Activated T-cell treated with anti-CD3 and anti-CD28 coated beads for 48 hours (primary cell): ENCODE measurements around the gene IFNG-AS1.

Experiments
- DNase-seq: peaks from one replicate; pipeline ENCODE4 v3.0.0-alpha.2; 2020; ENCODE audit warnings: low read depth

IFNG-AS1 gene

DNA sequence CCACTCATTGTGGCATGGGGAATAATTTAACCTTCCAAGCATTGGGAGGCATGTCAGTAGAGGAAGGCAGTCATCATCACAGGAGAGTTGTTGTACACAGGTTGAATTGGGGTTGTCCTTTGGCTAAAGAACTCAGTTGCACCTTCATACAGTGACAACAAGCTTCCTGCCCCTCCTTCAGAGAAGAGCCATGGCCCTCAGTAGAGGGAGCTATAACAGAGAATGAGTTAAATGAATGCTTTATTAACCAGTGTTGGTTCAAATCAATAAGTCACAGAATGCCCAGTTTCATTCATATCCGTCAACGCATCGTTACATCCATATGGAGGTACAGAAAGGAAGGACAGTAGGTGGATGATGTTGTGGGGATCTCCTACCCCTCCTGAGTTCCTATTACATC lies 4.8 kb downstream of the IFNG-AS1 start:
- DNase-seq = no peak

GRCh38 chr12:67996347-67996746 lies 7.1 kb downstream of the IFNG-AS1 start:
- no peak for DNase-seq

DNA sequence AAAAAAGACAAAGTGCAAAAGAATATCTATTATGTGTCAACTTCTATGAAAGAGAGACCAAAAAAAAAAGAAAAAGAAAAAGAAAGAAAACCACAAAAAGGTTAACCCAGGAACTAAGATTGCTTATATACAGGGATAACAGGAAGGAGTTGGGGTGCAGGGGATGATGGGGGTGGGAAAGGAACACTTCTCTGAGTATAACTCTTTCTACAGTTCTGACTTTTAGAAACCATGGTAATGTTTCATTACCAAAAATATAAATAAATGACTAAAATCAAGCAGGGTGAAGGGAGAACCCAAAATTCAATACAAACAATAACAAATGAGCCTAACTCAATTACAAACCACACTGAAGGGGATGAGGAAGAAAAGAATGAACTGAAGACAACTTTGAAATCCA lies 9.1 kb downstream of the IFNG-AS1 start:
- no peak for DNase-seq

DNA sequence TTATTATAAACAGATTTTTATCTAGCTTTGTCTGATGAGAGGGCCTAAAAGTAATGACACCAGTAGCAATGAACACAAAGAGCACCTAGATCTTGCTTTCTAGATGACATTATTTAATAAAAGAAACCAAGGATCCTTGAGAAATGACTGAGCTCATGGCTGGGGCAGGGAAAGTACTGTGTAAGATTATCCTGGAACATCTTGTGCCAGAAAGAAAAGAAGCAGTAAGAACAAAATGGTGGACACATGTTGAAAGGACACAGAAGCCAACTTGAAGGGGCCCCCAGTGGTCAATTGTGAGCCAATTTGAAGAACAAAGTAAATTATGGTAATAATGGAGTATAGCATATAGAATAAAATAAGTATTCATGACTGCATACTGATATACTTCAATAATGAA lies 10.0 kb downstream of the IFNG-AS1 start:
- no peak for DNase-seq

GRCh38 chr12:68001486-68002466 lies 12.5 kb downstream of the IFNG-AS1 start:
- DNase-seq = no peak

GRCh38 chr12:68003777-68004176 lies 14.5 kb downstream of the IFNG-AS1 start:
- no peak for DNase-seq

DNA sequence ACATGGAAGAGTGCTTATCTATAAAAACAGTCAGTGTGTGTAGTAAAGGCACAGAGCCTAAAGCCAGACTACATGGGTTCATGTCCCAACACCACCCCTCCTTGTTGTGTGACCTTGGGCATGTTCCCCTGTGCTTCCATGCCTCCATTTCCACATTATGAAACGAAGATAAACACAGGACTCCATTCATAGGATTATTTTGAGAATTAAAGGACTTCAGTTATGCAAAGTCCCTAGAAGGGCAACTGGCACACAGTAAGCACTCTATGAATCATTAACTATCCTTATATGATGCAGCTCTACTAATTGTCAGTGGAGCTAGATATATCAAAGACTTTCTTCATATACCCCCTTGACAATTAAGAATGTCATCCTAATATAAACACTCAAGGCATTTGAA lies 17.8 kb downstream of the IFNG-AS1 start:
- no peak for DNase-seq

- DNase-seq = no peak
Measured at GRCh38 chr12:68007466-68007865, 18.2 kb downstream of the IFNG-AS1 start.

DNA sequence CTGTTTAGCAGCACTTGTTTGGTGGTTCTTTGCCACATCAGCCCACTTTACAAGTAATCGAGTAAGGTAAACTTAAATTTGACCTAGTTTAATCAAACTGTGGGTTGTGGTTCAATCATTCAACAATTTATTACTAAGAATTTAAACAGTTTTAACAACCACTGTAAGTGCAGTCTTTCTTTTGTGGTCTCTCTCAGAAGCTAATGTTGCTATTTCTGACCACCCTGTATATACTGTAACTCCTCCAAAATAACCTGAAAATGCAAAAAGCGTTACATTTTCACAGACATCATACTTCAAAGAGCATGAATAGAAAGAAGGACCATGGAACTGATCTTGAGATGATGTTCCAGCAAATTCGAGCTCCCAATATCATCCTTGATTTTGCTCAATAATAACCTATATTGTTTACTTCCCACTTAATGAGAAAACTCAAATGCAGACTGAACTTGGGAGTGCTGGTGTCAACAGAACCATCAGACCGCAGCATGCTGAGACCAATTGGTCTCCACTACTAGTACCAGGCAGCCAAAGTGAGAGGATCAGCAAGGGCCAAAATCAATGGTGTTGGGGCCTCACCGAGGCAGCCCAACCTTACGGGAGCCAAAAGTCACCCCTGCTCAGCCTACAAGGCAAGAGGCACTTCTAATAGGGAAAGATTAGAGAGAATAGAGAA lies 22.1 kb downstream of the IFNG-AS1 start:
- DNase-seq = no peak

- no peak for DNase-seq
Measured at GRCh38 chr12:68011882-68012207, 22.6 kb downstream of the IFNG-AS1 start.

GRCh38 chr12:68012712-68013111 lies 23.5 kb downstream of the IFNG-AS1 start:
- no peak for DNase-seq

DNA sequence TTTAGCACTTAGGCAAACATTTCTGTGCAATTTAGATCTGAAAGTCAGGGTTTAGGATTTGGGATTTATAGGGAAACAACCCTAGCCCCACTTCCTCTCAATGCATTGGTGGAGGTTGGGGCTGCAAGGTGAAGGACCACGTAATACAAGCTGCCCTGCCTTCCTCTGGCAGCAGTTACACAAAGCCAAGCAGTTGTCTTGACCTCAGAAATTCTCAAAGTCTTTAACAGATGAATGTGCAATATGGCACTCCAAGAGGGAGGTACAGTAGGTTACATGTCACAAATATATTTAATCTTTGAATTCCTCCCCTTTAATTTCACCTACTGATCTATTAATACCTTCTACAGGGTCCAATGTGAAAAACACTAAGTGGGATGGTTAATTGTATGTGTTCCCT lies 23.9 kb downstream of the IFNG-AS1 start:
- no peak for DNase-seq

DNA sequence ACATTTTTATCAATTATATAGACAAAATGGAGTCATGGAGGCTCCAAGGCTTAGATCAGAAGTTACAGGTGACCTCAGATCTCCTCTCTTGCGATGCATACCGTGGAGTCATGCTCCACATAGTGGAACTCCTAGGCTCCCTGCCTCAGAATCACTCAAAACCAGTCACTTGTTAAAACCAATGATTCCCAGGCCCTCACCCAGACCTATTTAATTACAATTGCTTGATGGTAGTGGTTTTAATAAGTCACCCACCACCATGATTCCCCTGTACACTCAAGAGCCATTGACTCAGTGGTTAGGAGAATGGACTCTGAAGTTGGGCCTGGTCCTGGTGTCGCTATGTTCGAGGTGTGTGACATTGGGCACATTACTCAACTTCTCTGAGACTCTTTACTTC lies 26.9 kb downstream of the IFNG-AS1 start:
- no peak for DNase-seq

- DNase-seq = no peak
Measured at GRCh38 chr12:68018315-68018714, 29.1 kb downstream of the IFNG-AS1 start.

- no peak for DNase-seq
Measured at GRCh38 chr12:68020049-68020448, 30.8 kb downstream of the IFNG-AS1 start.

DNA sequence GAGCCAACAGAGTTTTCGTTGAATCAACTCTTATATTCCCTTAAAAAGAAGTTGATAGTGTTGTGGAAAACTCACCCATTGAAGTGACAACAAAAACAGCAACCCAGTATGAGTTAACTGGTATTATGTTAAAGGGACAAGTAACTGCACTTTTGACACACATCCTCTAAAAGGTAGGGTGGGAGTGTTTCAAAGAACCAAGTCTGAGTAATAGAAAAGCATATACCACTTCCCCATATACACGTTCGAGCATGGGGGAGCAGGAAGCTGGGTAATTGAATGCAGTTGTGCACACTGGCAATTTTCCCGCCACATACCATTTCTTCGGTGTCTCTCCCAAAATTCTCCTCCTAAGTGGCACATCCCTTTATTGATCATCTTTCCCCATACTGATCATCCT lies 31.5 kb downstream of the IFNG-AS1 start:
- no peak for DNase-seq

GRCh38 chr12:68028647-68029046 lies 39.4 kb downstream of the IFNG-AS1 start:
- DNase-seq = no peak

DNA sequence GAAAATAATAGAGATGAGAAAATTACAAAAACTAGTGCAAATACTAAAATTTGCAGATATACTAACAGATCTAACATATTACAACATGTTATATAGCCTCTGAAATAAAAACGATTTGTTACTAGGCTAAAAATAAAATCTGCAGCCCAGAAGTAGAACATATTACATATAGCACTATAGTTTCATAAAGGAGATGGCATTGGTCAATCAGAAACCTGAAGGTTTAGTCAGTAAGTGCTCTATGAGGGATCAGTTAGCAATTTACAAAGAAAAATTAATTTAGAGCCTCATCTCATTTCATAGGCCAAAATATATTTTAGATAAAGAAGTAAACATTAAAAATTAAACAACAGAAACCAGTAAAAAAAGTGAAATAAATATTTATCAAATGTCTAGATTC lies 41.0 kb downstream of the IFNG-AS1 start:
- no peak for DNase-seq

GRCh38 chr12:68031174-68031573 lies 41.9 kb downstream of the IFNG-AS1 start:
- no peak for DNase-seq

GRCh38 chr12:68031881-68032739 lies 42.9 kb downstream of the IFNG-AS1 start:
- no peak for DNase-seq

GRCh38 chr12:68034567-68034966 lies 45.3 kb downstream of the IFNG-AS1 start:
- no peak for DNase-seq

DNA sequence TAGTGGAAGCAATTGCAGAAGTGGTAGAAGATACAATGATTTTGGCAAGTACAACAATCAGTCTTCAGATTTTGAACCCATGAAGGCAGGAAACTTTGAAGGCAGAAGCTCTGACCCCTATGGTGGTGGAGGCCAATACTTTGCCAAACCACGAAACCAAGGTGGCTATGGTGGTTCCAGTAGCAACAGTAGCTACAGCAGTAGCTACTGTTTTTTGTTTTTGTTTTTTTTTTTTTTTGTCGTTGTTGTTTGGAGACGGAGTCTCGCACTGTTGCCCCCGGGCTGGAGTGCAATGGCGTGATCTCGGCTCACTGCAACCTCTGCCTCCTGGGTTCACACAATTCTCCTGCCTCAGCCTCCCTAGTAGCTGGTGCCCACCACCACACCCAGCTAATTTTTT lies 47.4 kb downstream of the IFNG-AS1 start:
- DNase-seq = no peak
